Activated T-cell treated with anti-CD3 and anti-CD28 coated beads, Interleukin-2, amount 50 U/mL, for 24 hours (primary cell): Measurements from ENCODE around the gene SH2D3A.

Experiments
- DNase-seq: peaks from one replicate; pipeline ENCODE4 v3.0.0-alpha.2; 2020
- H3K27ac Mint-ChIP-seq: 2 replicates; pipeline ENCODE4 v1.8.0; 2020; ENCODE audit warnings: mild to moderate bottlenecking, mixed read lengths
- H3K27me3 Mint-ChIP-seq: 2 replicates; pipeline ENCODE4 v1.8.0; 2020; ENCODE audit warnings: mixed read lengths
- H3K36me3 Mint-ChIP-seq: 2 replicates; pipeline ENCODE4 v1.8.0; 2020; ENCODE audit warnings: low read depth, mixed read lengths
- H3K4me1 Mint-ChIP-seq: 2 replicates; pipeline ENCODE4 v1.8.0; 2020; ENCODE audit warnings: low read depth, mixed read lengths
- H3K4me3 Mint-ChIP-seq: 2 replicates; pipeline ENCODE4 v1.8.0; 2020; ENCODE audit warnings: mild to moderate bottlenecking, moderate library complexity, mixed read lengths
- H3K9me3 Mint-ChIP-seq: 2 replicates; pipeline ENCODE4 v1.8.0; 2020; ENCODE audit warnings: mixed read lengths

Gene SH2D3A

DNA sequence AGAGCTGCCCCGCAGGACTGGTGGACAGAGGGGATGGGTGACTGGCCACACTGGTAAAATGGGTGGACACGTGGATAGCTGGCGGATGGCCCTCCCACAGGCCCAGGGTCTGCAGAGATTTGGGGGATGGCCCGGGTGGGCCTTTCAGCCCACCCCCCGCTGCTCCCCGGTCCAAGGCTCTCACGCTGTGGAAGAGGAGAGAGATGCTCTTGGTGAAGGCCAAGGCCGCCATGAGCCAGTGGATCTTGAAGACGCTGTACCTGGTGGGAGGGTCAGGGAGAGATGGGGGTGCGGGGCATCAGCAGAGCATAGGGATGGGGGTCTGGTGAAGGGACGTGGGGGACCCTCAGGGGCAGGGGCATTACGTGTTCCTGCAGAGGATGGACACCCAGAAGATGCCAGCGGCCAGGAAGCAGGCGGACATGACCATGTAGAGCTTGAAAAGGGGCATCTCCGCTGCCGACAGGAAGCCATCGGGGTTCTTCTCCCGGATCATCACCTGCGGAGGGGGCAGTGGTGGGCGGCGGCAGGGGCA, 34.4 kb downstream of the SH2D3A start:
- peaks cover 16% of the 10 kb centered on the region for H3K4me1 Mint-ChIP-seq
- peaks cover 50% of the 10 kb centered on the region for H3K36me3 Mint-ChIP-seq
- H3K27me3 Mint-ChIP-seq, result no peaks in the 10 kb centered on the region
- no peaks in the 10 kb centered on the region for H3K9me3 Mint-ChIP-seq
- no peak overlapping the region for H3K4me3 Mint-ChIP-seq
- H3K27ac Mint-ChIP-seq, result no peak overlapping the region
- no peak for DNase-seq

- no peak overlapping the region for H3K27ac Mint-ChIP-seq
- H3K4me3 Mint-ChIP-seq, result no peak overlapping the region
- H3K9me3 Mint-ChIP-seq, result no peaks in the 10 kb centered on the region
- peaks cover 13% of the 10 kb centered on the region for H3K4me1 Mint-ChIP-seq
- H3K27me3 Mint-ChIP-seq, result no peaks in the 10 kb centered on the region
- peaks cover 49% of the 10 kb centered on the region for H3K36me3 Mint-ChIP-seq
- no peak for DNase-seq
Measured at GRCh38 chr19:6731822-6732221, 35.4 kb downstream of the SH2D3A start.

DNA sequence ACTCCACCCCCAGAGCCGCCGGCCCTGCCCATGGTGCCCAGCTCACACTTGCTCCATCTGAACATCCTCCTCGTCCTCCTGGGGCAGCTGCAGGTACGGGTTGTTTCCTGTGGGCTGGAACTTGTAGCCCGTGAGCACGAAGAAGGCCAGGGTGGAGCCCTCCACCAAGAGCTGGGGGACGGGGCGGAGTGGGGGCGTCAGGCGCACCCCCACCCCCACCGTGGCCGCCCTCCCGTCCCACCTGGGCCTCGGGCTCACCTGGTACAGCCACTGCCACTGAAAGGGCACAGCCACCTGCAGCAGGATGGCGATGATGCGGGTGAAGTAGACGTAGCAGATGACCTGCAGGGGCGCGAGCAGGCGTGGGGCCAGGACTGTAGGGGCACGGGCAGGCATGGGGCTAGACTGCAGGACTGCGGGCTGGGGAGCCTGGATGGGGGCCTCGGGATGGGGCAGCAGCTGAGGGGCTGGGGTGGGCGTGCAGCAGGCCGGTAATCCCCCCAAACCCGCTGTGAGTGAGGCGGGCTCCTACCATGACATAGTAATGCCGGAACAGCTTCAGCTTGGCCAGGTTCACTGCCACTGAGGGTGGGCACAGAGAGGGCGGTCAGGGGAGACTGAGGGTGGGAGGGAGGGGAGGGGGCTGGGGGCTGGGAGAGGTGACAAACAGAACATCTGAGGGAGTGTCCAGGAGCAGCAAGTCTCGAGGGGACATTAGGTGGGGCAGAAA, 36.1 kb downstream of the SH2D3A start:
- Mint-ChIP-seq H3K9me3 (no peaks in the 10 kb centered on the region), H3K27me3 (no peaks in the 10 kb centered on the region), H3K36me3 (peaks cover 41% of the 10 kb centered on the region), H3K27ac (no peak overlapping the region), H3K4me3 (no peak overlapping the region), H3K4me1 (peaks cover 9% of the 10 kb centered on the region)
- no peak for DNase-seq

- Mint-ChIP-seq H3K36me3 (peaks cover 37% of the 10 kb centered on the region), H3K4me1 (peaks cover 4% of the 10 kb centered on the region), H3K27me3 (no peaks in the 10 kb centered on the region), H3K27ac (no peak overlapping the region), H3K9me3 (no peaks in the 10 kb centered on the region), H3K4me3 (no peak overlapping the region)
- peak; percentile 63 for DNase-seq
Measured at GRCh38 chr19:6730153-6730804, 37.0 kb downstream of the SH2D3A start.

DNA sequence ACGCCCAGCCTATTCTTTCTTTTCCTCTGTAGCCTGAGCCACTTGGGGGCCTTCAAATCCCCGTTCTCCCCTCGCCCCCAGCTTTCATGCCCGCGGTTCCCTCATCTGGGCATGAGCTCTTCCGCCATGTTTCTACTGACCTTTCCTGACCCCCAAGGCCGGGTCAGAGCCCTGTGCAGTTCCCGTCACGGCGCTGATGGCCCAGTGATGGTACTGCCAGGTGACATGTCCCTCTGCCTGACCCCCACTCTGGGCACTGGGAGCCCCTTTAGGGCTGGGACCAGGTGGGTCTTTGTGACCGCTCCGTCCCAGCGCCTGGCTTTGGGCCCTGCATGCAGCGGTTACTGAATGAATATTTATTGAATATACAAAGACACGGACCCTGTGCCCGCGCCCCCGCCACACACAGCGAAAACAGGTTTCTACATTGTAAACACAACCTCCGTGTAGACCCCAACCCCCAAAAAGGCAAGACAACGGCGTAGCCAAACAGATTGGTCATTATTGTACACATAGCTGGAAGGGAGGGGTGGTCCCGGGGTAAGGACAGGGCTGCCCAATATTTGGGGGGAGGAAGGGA, 37.6 kb downstream of the SH2D3A start:
- Mint-ChIP-seq H3K4me3 (no peak overlapping the region), H3K27ac (no peak overlapping the region), H3K9me3 (no peaks in the 10 kb centered on the region), H3K4me1 (peaks cover 3% of the 10 kb centered on the region), H3K36me3 (peaks cover 37% of the 10 kb centered on the region), H3K27me3 (no peaks in the 10 kb centered on the region)
- DNase-seq, result no peak

- no peak overlapping the region for H3K4me3 Mint-ChIP-seq
- H3K36me3 Mint-ChIP-seq, result peaks cover 25% of the 10 kb centered on the region
- H3K4me1 Mint-ChIP-seq, result peaks cover 5% of the 10 kb centered on the region
- DNase-seq, result no peak
- no peaks in the 10 kb centered on the region for H3K9me3 Mint-ChIP-seq
- no peak overlapping the region for H3K27ac Mint-ChIP-seq
- H3K27me3 Mint-ChIP-seq, result no peaks in the 10 kb centered on the region
Measured at GRCh38 chr19:6728346-6728745, 38.9 kb downstream of the SH2D3A start.

GRCh38 chr19:6725513-6726231, 41.6 kb downstream of the SH2D3A start:
- Mint-ChIP-seq H3K4me3 (no peak overlapping the region), H3K27ac (no peak overlapping the region), H3K4me1 (peaks cover 15% of the 10 kb centered on the region), H3K9me3 (no peaks in the 10 kb centered on the region), H3K36me3 (peaks cover 9% of the 10 kb centered on the region), H3K27me3 (no peaks in the 10 kb centered on the region)
- DNase-seq, result no peak

GRCh38 chr19:6724631-6725492, 42.4 kb downstream of the SH2D3A start:
- DNase-seq, result no peak
- Mint-ChIP-seq H3K4me1 (peaks cover 20% of the 10 kb centered on the region), H3K27me3 (no peaks in the 10 kb centered on the region), H3K27ac (peak overlapping the region; percentile 29), H3K4me3 (no peak overlapping the region), H3K36me3 (peaks cover 4% of the 10 kb centered on the region), H3K9me3 (no peaks in the 10 kb centered on the region)

DNA sequence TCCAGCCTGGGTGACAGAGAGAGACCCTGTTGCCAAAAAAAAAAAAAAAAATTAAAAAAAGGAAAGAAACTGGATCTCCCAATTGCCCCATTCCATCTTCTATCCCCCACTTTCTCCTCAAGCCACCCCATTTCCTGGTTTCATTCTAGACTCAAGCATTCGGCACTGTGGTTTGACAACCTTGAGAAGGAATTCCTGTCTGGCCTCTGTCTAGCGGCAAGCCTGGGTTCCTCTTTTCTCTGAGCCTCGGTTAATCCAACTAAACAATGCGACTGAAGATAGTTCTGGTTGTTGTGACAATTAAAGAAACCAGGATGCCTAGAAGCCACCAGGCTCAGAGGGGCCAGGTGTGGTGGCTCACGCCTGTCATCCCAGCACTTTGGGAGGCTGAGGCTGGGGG, 43.5 kb downstream of the SH2D3A start:
- H3K4me3 Mint-ChIP-seq, result no peak overlapping the region
- H3K36me3 Mint-ChIP-seq, result no peaks in the 10 kb centered on the region
- H3K4me1 Mint-ChIP-seq, result peaks cover 21% of the 10 kb centered on the region
- DNase-seq, result no peak
- H3K27me3 Mint-ChIP-seq, result no peaks in the 10 kb centered on the region
- no peaks in the 10 kb centered on the region for H3K9me3 Mint-ChIP-seq
- H3K27ac Mint-ChIP-seq, result no peak overlapping the region

DNA sequence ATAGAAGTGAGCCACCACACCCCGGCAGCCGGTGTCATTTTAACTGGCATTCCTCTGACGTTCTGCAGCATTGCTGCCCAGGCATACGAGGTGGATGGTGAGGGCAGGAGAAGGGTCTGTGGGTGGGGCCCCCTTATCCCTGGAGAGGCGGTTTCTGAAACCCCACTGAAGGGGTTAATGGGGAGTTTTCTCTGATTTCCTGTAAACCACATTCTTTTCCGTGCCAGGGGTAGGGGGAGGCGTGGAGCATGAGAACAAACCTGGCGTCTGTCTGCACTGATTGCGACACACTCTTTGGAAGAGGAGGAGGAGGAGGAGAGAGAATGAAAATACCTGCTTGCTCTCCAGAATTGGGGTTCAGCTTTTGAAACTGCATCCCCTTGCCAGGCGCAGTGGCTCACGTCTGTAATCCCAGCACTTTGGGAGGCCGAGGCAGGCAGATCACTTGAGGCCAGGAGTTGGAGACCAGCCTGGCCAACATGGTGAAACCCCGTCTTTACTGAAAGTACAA, 44.1 kb downstream of the SH2D3A start:
- no peak overlapping the region for H3K4me3 Mint-ChIP-seq
- DNase-seq, result no peak
- no peaks in the 10 kb centered on the region for H3K27me3 Mint-ChIP-seq
- H3K27ac Mint-ChIP-seq, result no peak overlapping the region
- H3K36me3 Mint-ChIP-seq, result no peaks in the 10 kb centered on the region
- peaks cover 21% of the 10 kb centered on the region for H3K4me1 Mint-ChIP-seq
- no peaks in the 10 kb centered on the region for H3K9me3 Mint-ChIP-seq

GRCh38 chr19:6721773-6722172, 45.5 kb downstream of the SH2D3A start:
- H3K27me3 Mint-ChIP-seq, result no peaks in the 10 kb centered on the region
- peaks cover 26% of the 10 kb centered on the region for H3K4me1 Mint-ChIP-seq
- no peaks in the 10 kb centered on the region for H3K9me3 Mint-ChIP-seq
- no peaks in the 10 kb centered on the region for H3K36me3 Mint-ChIP-seq
- no peak for DNase-seq
- H3K4me3 Mint-ChIP-seq, result no peak overlapping the region
- no peak overlapping the region for H3K27ac Mint-ChIP-seq

GRCh38 chr19:6721138-6721474, 46.1 kb downstream of the SH2D3A start:
- Mint-ChIP-seq H3K9me3 (no peaks in the 10 kb centered on the region), H3K27ac (no peak overlapping the region), H3K4me1 (peaks cover 26% of the 10 kb centered on the region), H3K4me3 (no peak overlapping the region), H3K27me3 (no peaks in the 10 kb centered on the region), H3K36me3 (no peaks in the 10 kb centered on the region)
- no peak for DNase-seq

DNA sequence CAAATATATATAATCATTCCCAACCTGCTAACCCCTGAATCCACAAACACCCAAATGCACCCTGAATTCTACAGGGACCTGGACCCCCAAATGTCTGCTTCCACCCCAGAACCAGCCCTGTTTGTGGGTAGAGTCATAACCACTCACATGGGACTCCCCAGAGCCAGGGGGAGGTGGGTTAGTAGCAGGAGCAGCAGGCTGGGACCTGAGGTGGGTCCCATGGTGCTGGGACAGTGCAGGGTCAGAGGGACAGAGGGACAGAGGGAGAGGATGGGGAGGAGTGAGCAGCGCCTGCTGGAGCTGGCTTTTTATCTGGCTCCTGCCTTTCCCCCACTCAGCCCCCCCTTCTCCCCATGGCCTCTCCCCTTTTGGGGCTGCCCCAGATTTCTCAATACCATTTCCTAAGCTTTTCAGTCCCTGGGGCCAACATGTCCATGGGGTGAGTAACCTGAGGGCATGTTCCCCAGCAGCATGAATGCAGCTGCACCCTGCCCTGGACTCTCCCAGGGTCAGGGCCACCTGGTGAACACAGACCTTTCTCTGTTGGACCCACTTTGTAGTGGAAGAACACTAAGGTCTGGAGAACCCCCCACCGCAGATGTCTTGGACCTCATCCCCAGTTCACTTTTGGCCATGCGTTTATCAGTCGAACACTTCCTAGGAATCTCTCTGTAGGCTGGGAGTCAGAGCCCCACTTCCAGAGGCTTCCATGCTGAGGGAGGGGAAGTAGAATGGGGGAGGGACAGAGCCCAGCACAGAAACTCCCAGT, 46.7 kb downstream of the SH2D3A start, which contains the start of gene C3:
Gene C3 (minus strand): TSS at position 282 of the 769 bp plus-strand sequence. CDS start 61 bp downstream, at position 221.
- Mint-ChIP-seq H3K27ac (no peak within 1 kb of the TSS), H3K4me1 (peaks cover 26% of the 10 kb centered on the region), H3K36me3 (no peaks in the 10 kb centered on the region), H3K9me3 (no peaks in the 10 kb centered on the region), H3K27me3 (no peaks in the 10 kb centered on the region), H3K4me3 (no peak within 1 kb of the TSS)
- no peak for DNase-seq
